WTC11 (cell line): ENCODE results near the gene GRIPAP1.

Experiments used
- ATF1 ChIP-seq: sonication (generic); formaldehyde crosslinking; IDR thresholded peaks from 2 replicates; pipeline ENCODE4 v1.8.1; 2023; ENCODE audit warnings: mild to moderate bottlenecking, moderate library complexity, missing genetic modification reagents
- CBFB ChIP-seq: sonication (generic); formaldehyde crosslinking; IDR thresholded peaks from 2 replicates; pipeline ENCODE4 v1.8.1; 2022; ENCODE audit warnings: mild to moderate bottlenecking, low read depth, missing genetic modification reagents
- GABPB1 ChIP-seq: sonication (generic); formaldehyde crosslinking; IDR thresholded peaks from 2 replicates; pipeline ENCODE4 v1.8.1; 2023; ENCODE audit warnings: mild to moderate bottlenecking, missing genetic modification reagents
- GRHL2 ChIP-seq: fragments of 250-450 bp; sonication (Bioruptor Pico); IDR thresholded peaks from 2 replicates; pipeline ENCODE4 v1.8.0; 2022; ENCODE audit warnings: mild to moderate bottlenecking, moderate library complexity; ENCODE audit not compliant: insufficient replicate concordance, severe bottlenecking
- IRF2 ChIP-seq: sonication (generic); formaldehyde crosslinking; IDR thresholded peaks from 2 replicates; pipeline ENCODE4 v1.8.0; 2022; ENCODE audit warnings: low read depth, missing genetic modification reagents, borderline replicate concordance
- JAZF1 ChIP-seq: fragments of 250-450 bp; sonication (Bioruptor Pico); IDR thresholded peaks from 2 replicates; pipeline ENCODE4 v1.9.0; 2021; ENCODE audit warnings: moderate library complexity, mild to moderate bottlenecking, inconsistent platforms
- RORB ChIP-seq: fragments of 250-450 bp; sonication (Bioruptor Pico); IDR thresholded peaks from 2 replicates; pipeline ENCODE4 v1.9.0; 2021; ENCODE audit warnings: mild to moderate bottlenecking
- TEAD1 ChIP-seq: sonication (generic); formaldehyde crosslinking; IDR thresholded peaks from 2 replicates; pipeline ENCODE4 v1.8.0; 2022; ENCODE audit warnings: mild to moderate bottlenecking, missing genetic modification reagents
- ZNF121 ChIP-seq: sonication (generic); formaldehyde crosslinking; IDR thresholded peaks from 2 replicates; pipeline ENCODE4 v1.8.0; 2023; ENCODE audit warnings: missing genetic modification reagents
- TF ChIP-seq, protein P1 (sequence below): fragments of 200-600 bp; IDR thresholded peaks from 2 replicates; pipeline ENCODE4 v1.8.0; 2022; ENCODE audit warnings: antibody characterized with exemption
- TF ChIP-seq, protein P2 (sequence below): sonication (generic); formaldehyde crosslinking; IDR thresholded peaks from 2 replicates; pipeline ENCODE4 v1.8.0; 2022; ENCODE audit warnings: mild to moderate bottlenecking, missing genetic modification reagents

DNA sequence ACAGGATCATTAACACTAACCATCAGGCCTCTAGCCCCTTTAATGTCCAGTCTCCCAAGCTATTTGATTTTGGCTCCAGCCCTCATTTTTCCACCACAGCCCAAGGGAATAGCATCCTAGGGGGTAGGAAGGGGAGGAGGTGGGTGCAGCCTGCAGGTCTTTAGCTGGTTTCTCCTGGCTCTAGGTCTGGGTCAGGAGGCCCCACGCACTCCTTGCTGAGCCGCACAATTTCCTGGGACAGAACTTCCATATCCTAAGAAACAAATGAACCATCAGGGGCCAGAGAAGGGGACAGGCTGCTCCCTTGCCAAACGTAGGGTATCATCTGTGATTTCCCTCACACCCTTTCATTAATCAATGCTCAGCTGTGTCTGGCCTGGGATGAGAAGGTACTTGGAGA lies 28.0 kb downstream of the GRIPAP1 start:
- no peak for TF ChIP-seq CBFB (CRISPR knock-in tag)
- TF ChIP-seq, protein P1, sequence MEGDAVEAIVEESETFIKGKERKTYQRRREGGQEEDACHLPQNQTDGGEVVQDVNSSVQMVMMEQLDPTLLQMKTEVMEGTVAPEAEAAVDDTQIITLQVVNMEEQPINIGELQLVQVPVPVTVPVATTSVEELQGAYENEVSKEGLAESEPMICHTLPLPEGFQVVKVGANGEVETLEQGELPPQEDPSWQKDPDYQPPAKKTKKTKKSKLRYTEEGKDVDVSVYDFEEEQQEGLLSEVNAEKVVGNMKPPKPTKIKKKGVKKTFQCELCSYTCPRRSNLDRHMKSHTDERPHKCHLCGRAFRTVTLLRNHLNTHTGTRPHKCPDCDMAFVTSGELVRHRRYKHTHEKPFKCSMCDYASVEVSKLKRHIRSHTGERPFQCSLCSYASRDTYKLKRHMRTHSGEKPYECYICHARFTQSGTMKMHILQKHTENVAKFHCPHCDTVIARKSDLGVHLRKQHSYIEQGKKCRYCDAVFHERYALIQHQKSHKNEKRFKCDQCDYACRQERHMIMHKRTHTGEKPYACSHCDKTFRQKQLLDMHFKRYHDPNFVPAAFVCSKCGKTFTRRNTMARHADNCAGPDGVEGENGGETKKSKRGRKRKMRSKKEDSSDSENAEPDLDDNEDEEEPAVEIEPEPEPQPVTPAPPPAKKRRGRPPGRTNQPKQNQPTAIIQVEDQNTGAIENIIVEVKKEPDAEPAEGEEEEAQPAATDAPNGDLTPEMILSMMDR, result no peak
- no peak for TF ChIP-seq ZNF121
- TF ChIP-seq GABPB1, result no peak
- TF ChIP-seq TEAD1 (CRISPR knock-in tag), result no peak
- TF ChIP-seq, protein P2, sequence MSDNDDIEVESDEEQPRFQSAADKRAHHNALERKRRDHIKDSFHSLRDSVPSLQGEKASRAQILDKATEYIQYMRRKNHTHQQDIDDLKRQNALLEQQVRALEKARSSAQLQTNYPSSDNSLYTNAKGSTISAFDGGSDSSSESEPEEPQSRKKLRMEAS, result no peak
- TF ChIP-seq RORB, result no peak
- TF ChIP-seq IRF2 (CRISPR knock-in tag), result no peak
- no peak for TF ChIP-seq JAZF1 (CRISPR knock-in tag)
- TF ChIP-seq ATF1, result no peak
- no peak for TF ChIP-seq GRHL2 (CRISPR knock-in tag)
